ENCODE results near the gene GRK1.

DNA sequence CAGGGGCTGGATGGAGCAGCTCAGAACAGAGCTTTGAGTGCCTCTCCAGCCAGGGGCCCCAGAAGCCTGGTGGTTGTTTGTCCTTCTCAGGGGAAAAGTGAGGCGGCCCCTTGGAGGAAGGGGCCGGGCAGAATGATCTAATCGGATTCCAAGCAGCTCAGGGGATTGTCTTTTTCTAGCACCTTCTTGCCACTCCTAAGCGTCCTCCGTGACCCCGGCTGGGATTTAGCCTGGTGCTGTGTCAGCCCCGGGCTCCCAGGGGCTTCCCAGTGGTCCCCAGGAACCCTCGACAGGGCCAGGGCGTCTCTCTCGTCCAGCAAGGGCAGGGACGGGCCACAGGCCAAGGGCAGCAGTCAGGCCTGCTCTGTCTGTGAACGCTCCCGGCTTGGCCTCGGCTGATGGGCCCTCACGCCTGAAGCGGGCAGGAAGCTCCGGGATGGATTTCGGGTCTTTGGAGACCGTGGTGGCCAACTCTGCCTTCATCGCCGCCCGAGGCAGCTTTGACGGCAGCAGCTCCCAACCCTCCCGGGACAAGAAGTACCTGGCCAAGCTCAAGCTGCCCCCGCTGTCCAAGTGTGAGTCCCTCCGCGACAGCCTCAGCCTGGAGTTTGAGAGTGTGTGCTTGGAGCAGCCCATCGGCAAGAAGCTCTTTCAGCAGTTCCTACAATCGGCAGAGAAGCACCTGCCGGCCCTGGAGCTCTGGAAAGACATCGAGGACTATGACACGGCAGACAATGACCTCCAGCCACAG is at the start of gene GRK1:
- TF ChIP-seq CTCF (IDR thresholded peaks at IDR 0.05; ENCODE audit: insufficient read depth, low read depth, low read length) (no peak), EZH2 (IDR thresholded peaks at IDR 0.05; ENCODE audit: insufficient read depth, low read length) (no peak)
